ENCODE data around the gene ARRDC5.
"Not testable (repeated sequence)": the region's sequence is repeated elsewhere in the genome, so short reads cannot be mapped to it uniquely, and the experiment has no call there.

The ARRDC5 gene

DNA sequence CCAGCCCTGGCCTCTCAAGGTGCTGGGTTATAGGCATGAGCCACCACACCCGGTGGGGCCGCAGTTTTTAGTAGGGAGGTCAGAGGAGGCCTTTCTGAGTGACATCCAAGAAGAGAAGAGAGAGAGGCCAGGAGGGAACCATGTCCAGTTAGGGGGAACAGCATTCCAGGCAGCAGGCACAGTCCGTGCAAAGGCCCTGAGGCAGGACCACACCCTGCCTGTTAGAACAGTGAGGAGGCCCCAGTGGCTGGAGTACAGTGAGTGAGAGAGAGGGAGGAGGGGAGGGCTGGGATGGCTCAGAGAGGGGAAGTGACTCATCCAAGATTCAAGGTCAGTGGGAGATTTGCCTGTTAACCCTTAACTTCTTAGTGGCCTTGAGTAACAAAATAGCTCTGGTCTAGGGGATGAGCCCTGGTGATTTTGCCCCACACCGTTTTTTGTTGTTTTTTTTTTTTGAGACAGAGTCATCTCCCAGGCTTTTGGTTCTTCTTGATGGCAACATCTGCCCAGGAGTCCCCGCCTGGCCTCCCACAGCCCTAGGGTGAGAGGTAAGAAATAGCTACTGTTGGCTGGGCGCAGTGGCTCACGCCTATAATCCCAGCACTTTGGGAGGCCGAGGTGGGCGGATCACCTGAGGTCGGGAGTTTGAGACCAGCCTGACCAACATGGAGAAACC is 32.5 kb downstream of the ARRDC5 start:
- peak in 2 of 56 donors; percentile 4 to 26 for DNase-seq

DNA sequence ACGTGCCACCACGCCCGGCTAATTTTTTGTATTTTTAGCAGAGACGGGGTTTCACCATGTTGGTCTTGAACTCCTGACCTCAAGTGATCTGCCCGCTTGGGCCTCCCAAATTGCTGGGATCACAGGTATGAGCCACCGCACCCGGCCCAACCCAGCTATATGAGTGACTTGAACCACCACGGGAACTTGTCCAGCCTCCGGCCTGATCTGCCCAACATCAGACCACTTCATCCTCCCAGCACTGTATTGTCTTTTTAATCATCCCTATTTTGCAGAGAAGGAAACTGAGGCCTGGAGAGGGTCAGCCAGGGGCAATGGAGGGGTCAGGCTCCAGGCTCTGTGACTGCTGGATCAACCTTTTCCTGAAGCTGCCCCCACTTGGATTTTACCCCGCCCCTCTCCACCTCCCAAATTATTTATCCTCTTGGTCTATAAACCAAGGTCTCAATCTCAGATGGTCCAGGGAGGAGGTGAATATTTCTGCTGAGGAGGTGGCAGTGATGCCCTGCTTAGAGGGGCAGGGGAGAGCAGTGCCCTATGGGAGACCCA is 34.3 kb downstream of the ARRDC5 start:
- DNase-seq: no peak

DNA sequence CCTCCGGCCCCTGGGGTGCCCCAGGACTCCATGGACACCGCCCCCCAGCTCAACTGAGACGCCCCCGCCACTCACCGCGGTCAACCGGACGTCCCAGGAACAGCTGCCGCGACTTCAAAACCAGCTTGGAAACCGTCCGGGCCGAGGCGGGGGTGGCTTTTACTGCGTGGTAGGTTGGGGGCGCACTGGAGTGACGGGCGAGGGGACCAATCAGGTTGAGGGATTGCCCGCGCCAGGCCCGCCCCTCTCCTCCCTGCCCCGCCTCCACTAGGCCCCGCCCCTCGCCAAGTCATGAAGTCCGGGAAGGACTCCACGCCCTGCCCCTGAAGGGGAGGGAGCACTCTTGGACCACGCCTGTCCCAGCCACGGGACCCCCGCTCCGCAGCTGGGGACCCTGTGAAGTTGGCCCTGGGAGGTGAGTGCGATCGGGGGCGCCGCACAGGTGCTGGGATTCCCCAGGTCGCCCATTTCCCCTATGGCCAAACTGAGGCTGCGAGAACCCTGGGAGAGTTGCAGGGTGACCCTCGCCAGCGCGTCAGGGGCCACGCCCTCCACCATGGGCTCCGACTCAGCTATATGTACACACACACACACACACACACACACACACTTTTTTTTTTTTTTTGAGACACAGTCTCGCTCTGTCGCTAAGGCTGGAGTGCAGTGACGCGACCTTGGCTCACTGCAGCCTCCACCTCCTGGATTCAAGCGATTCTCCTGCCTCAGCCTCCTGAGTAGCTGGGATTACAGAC is 35.0 kb downstream of the ARRDC5 start, which contains the start of gene PLIN3:
TSS of gene PLIN3 (minus strand) at position 134 of the 752 bp plus-strand sequence. CDS start 6,273 bp downstream, outside the sequence.
- peak; percentile 39 to 95 (median 83) for DNase-seq

DNA sequence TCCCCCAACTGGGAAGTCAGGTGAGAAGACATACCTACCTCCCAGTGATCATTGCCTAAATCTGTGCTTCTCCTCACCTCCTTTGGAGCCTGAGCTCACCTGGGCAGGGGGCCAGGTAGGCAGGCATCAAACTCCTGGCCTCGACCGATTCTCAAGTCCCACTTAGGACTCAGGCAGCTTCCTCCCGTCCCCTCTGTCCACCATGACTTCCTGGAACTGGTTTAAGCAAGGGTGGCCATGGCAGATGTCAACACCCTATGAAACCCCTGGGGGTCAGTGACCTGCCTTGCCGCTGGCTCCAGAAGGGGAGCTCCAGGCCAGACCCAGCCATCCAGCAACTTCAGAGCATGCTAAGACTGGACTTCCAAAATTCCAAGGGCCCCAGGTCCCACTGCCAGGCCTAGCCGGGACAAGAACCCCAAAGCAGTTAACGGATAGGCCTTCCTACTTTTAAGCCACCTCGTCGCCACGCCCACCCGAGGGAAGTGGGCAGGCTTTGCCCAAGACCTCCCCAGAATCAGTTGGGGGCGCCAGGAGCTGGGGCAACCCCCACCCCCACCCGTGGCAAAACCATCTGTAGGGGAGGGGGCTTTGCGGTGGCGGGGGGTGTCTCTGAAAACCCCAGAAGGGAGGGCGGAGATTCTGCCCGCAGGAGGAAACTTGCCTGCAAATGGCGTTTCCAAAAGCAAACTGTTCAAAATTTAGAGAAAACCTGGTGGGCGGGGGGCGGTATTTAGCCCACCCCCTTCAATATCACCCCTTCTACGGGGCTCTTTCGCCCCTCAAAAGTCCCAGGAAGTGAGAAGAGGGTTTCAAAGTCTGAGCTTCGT is 35.9 kb downstream of the ARRDC5 start:
- peak in 13 of 56 donors; percentile 2 to 50 (median 13) for DNase-seq

DNA sequence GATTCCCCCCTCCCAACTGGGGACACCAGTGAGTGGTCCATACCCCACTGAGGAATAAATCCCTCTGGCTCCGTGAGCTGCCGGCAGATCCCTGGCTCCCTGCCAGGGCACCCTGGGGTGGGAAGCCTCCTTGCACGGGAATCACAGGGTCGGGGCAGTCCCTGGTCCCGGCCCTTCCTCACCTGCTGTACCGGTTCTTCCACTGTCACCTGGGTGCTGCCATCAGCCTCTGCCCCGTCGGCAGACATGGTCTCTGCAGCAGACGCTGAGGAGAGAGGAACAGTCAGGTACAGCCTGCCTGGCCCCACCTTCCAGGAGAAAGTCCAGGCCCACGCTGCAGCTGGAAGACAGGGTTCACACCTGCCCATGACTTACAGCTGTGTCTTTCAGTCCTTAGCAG is 41.5 kb downstream of the ARRDC5 start:
- no peak for DNase-seq

DNA sequence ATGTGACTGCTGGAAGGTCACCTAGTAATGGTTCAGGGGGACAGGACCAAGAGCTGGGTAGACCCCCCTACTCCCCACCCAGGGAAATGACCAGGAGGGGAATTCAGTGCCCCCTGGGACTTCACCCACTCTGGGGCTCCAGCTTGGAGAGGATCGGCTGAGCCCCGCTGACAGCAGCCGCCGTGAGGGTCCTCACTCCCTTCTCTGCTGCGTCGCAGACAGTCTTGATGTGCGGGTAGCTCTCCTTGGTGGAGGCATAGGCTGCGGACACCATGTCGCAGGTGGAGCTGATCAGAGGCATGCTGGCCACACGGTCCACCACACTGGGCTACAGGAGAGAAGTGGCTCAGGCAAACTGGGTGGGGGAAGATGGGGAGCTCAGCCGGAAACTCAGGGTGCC is 43.0 kb downstream of the ARRDC5 start:
- no peak for DNase-seq

DNA sequence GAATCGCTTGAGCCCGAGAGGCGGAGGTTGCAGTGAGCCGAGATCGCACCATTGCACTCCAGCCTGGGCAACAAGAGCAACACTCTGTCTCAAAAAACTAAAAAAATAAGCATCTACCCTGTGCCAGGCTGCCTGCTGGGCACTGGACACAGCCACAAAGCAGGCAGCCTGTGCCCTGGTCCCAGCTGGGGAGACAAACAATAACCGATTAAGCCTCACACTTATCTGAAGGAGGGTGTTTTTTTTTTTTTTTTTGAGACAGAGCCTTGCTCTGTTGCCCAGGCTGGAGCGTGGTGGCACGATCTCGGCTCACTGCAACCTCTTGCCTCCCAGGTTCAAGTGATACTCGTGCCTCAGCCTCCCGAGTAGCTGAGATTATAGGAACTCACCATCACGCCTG is 46.2 kb downstream of the ARRDC5 start:
- DNase-seq: peak in 21 of 56 donors; percentile 1 to 35 (median 13)

DNA sequence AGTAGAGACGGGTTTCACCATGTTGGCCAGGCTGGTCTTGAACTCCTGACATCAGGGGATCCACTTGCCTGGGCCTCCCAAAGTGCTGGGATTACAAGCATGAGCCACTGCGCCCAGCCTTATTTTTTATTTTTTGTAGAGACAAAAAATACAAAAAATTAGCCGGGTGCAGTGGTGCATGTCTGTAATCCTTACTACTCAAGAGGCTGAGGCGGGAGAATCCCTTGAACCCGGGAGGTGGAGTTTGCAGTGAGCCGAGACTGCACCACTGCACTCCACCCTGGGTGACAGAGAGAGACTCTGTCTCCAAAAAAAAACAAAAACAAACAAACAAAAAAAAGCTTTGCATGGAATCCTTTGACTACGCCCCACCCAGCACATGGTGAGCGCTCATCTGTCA is 49.2 kb downstream of the ARRDC5 start:
- not testable (repeated sequence) for DNase-seq

DNA sequence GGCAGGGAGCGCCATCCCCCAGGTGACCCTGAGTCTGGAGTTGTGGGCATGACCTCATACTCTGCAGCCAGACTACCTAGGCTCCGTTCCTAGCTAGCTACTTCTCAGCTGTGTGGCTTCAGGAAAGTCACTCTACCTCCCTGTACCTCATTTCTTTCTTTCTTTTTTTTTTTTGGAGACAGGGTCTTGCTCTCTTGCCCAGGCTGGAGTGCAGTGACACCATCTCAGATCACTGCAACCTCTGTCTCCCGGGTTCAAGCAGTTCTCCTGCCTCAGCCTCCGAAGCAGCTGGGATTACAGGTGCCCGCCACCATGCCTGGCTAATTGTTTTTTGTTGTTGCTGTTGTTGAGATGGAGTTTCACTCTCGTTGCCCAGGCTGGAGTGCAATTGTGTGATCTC is 50.2 kb downstream of the ARRDC5 start:
- no peak for DNase-seq

DNA sequence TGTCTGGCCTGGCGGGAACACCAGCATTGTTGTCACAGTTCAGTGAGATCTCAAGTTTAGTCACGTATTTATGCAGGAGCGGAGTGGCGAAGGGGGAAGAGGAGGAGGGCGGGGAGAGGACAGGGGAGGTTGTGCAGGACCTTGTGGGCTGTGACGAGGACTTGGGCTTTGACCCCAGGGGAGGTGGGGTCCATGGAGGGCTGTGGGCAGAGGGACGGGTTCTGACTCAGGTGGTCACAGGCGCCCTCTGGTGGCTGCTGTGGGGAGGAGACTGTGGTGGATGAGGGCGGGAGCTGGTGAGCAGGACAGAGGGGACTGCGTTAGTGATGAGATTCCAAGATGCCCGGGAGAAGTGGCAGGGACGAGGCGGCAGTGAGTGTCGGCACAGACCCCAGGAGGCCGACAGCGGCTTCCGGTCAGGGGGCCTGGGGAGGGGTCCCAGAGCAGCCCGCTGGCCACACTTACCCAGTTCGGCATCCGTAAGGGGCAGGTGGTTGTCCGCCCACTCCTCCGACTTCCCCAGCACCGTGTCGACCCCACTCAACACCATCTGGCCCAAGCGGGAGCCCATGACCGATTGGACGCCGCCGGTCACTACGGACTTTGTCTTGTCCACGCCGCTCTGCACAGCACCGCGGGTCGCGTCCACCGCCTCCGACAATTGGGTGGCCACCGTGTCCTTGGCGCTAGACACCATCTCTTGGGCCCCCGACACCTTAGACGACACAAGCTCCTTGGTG is 51.0 kb downstream of the ARRDC5 start:
- DNase-seq: peak in 44 of 56 donors; percentile 3 to 83 (median 35)

DNA sequence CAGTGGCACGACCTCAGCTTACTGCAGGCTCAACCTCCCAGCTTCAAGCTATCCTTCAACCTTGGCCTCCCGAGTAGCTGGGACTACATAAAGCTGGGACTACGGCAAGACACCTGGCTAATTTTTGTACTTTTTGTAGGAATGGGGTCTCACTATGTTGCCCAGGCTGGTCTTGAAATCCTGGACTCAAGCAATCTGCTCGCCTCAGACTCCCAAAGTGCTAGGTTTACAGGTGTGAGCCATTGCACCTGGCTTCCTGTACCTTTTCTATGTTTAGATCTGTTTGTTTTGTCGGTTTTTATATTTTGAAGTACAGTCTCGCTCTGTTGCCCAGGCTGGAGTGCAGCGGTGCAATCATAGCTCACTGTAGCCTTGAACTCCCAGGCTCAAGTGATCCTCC is 53.7 kb downstream of the ARRDC5 start:
- DNase-seq: no peak

DNA sequence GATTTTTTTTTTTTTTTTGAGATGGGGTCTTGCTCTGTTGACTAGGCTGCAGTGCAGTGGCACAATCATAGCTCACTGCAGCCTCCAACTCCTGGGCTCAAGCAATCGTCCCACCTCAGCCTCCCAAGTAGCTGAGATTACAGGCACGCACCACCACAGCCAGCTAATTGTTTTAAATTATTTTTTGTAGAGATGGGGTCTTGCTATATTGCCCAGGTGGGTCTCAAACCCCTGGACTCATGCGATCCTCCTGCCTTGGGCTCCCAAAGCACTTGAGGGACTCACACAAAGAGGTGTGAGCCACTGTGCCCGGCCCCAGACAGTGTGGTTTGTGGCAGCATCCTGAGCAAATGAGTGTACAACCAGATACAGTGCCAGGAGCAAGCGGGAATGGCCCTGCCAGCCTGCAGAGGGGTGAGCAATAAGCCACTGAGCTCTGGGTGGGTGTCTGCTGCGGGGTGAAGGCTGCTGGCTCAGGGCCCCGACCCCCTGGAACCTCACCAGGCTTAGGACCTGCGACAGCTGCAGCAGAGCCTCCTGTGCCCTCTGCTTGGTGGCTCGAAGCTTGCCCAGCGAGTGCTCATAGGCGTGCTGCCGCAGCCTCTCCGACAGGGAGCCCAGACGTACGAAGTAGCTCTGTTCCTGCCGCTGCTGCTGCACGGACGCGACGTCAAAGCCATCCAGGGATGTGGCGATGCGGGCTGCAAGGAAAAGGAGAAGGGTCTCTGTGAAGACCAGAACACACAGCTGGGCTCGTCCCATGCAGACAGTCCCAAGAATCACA is 55.3 kb downstream of the ARRDC5 start:
- DNase-seq: no peak

DNA sequence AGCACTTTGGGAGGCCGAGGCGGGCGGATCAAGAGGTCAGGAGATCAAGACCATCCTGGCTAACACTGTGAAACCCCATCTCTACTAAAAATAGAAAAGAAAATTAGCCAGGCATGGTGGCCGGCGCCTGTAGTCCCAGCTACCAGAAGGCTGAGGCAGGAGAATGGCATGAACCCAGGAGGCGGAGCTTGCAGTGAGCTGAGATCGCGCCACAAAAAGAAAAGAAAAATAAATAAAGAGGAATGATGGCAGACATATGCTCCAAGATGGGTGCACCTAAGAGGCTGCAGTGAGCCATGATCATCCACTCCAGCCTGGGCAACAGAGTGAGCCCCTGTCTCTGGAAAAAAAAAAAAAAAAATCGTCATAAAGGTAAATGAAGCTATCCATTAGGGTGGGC is 56.7 kb downstream of the ARRDC5 start:
- DNase-seq: not testable (repeated sequence)

DNA sequence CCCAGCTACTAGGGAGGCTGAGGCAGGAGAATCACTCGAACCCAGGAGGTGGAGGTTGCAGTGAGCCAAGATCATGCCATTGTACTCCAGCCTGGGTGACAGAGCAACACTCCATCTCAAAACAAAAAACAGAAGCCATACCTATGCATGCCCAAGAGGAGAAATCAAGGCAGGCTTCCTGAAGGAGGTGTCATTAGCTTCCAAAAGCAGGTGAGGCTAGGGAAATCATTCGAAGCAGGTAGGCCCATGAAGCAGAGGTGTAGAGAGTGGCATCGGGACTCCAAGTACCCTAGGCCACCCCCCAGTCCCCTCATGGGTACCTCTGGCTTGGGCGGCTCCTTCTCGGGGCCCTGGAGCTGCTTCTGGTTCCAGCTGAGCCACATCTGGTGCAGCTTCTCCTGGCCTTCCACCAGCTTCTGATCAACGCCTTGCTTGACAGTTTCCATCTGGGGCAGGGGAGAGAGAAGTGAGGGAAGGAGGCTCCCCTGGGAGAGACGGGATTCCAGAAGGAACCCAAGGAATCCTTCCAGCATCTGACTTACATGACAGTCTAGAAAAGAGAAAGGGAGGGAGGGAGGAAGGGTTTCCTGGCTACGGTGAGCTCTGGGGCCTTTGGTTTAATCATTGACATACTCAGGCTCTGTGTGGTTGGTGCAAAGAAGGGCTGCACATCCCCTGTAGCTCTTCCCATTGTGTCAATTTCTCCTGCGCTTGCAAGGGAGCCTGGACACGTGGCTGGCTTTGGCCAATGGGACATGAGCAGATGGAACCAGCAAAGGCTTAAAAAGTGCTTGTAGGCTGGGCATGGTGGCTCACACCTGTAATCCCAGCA is 58.1 kb downstream of the ARRDC5 start:
- no peak for DNase-seq

DNA sequence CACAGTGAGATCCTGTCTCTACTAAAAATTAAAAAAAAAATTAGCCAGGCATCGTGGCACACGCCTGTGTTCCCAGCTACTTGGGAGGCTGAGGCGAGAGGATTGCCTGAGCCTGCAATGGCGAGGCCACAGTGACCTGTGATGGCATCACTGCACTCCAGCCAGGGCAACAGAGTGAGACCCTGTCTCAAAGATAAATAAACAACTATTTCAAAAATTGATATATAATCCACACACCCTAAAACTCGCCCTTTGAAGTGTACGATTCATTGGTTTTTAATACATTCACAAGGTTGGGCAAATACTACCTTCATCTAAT is 59.1 kb downstream of the ARRDC5 start:
- DNase-seq: no peak
